Stimulated activated CD4-positive, alpha-beta T cell treated with anti-CD3 and anti-CD28 coated beads, Interleukin-12 subunit alpha, Interleukin-12 subunit beta, amount 100 ng/mL, for 48 hours (primary cell): ENCODE results near the gene SEC63.
"Not testable (repeated sequence)": the region's sequence is repeated elsewhere in the genome, so short reads cannot be mapped to it uniquely, and the experiment has no call there.

ENCODE experiments used
- DNase-seq, 3 donors: peaks; one replicate each; pipeline ENCODE4 v3.0.0-alpha.2; 2020; ENCODE audit warnings: low read depth in 2 of 3, low spot score in 1 of 3

SEC63 gene, protein sequence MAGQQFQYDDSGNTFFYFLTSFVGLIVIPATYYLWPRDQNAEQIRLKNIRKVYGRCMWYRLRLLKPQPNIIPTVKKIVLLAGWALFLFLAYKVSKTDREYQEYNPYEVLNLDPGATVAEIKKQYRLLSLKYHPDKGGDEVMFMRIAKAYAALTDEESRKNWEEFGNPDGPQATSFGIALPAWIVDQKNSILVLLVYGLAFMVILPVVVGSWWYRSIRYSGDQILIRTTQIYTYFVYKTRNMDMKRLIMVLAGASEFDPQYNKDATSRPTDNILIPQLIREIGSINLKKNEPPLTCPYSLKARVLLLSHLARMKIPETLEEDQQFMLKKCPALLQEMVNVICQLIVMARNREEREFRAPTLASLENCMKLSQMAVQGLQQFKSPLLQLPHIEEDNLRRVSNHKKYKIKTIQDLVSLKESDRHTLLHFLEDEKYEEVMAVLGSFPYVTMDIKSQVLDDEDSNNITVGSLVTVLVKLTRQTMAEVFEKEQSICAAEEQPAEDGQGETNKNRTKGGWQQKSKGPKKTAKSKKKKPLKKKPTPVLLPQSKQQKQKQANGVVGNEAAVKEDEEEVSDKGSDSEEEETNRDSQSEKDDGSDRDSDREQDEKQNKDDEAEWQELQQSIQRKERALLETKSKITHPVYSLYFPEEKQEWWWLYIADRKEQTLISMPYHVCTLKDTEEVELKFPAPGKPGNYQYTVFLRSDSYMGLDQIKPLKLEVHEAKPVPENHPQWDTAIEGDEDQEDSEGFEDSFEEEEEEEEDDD

DNA sequence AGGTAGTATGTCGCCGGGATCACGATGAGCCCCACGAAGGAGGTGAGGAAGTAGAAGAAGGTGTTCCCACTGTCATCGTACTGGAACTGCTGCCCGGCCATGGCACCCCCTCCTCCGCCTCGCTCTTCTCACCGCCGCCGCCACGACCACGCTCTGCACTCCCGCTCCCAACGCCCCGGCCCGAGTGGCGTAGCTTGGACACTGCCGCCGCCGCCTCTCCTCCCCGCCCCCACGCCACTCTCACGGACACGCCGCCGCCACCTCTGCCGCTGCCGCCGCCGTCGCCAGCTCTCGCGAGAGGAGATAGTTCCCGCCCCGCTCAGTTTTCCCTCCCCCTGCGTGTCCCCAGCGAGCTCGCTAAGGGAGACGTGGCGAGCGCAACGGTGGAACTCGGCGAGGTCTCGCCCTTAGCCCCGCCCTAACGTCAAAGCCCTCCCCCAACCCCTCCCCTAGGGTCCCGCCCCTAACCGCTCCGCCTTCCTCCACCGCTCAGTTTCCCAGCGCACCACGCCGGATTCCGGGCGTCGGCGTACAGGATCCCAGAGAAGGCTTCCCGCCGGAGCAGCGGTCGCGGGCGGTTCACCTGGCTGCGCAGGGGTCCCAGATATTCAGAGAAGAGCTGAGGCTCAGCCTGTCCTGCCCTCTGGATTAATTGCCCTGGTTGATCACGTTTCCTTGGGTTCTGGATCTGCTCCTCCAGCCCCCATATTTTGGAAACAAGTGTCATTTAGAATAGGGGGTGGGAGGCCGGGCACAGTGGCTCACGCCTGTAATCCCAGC is at the start of gene SEC63:
SEC63 (minus strand) TSS at position 300 of the 780 bp plus-strand sequence; CDS start at position 101, 199 bp downstream.
- peak; percentile 96 to 98 (median 97) for DNase-seq

DNA sequence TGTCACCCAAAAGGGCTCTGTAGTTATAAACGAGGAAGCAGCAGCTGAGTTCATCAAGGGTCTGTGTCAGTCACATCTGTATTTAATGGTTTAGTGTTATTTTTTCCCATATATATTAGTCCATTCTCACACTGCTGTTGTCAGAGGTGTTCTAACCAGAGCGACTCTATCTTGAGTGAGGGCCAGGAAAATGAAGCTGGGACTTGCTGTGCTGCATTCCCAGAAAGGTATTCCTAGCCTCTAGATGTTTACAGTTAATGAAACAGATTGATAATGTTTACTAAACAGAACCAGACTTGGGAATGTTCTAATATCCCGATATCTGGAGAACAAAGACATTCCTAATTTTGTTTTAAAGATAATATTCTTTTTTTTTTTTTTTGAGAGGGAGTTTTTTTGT is 48.0 kb upstream of the SEC63 start:
- no peak for DNase-seq

DNA sequence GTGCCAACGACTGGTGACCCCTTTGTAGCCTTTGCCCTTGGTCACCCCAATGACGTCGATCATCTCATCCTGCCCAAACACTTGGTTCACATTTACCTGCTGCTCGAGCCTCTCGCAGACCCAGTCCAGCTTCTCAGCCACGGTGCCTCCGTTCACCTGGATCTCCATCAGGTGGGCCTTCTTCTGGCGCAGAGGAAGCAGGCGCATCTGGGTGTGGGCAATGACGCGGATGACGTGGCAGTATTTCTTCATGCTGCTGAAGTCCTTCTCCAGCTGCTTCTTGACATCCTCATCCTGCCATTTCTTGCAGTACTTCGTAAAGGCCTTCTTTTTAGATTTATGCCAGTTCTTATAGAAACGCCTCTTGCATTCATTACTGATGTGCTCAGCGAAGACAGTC is 46.9 kb upstream of the SEC63 start:
- DNase-seq: no peak

DNA sequence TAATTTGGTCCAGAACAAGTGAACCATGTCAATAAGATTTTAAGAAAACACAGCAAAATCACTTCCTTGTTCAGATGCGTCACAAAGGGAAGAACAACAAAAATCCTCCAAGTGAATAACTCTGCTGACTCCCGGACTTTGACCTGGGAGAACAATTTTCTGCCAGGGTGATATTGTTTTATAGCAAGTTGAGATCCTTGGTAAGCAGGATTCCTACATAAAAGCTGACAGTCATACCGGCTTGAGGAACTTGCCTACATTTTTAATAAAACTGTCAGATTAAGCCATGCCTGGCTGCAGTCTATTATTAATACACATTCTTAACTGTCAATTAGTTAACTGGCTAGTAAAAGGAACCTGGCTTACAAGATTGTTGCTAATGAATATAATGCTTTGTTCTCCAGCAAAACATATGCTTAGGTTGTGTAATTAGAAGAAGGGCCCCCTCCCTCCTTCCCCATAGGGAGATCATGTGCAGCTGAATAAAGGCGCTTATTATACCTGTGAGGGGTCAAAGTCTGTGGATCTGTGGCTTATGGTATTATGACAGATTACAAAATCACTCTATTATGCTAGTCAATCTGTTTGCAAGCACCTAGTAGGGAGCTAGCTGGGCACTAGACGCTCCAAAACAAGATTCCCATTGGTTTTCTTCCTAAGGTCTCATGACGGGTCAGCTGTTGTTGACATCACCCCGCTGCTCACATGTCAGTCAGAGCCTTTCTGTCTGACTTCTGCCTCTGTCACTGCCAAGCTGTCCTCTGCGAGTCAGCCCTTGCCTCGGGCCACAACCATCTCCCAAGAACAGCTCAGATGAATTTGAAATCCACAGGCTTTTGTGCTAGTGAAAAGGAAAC is 44.6 kb upstream of the SEC63 start:
- no peak for DNase-seq

DNA sequence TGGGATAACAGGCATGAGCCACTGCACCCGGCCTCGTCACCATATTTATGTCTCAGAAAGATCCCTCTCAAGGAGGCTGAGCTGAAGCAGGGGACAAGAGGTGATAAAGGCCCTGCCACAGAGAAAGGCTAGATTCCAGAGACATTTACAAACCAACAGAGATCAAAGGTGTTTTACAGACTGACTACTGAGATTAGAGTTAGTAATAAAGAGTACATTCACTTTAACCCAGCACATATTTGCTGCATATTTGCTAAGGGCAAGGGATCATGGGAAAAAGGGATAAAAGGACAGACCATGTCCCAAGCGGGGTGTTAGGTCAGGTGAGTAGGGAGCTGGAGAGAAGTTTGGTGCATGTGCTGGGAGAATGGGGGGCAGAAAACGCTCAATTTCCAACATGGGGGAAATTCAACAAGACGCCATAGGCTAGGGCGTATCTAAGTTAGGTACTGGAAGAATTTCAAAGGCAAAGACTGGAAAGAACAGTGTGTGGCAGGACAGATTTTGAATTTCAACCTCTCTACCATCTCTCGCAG is 43.8 kb upstream of the SEC63 start:
- no peak for DNase-seq

DNA sequence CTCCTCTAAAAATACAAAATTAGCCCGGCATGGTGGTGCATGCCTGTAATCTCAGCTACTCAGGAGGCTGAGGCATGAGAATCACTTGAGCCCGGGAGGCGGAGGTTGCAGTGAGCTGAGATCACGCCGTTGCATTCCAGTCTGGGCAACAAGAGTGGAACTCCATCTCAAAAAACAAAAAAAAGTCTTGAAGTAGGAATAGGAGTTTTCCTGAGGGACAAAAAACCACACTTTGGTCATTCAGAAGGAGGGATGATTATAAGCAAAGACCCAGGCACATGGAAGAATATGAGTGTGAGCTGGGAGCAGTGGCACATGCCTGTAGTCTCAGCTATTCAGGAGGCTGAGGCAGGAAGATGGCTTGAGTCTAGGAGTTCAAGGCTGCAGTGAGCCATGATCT is 42.3 kb upstream of the SEC63 start:
- not testable (repeated sequence) for DNase-seq

DNA sequence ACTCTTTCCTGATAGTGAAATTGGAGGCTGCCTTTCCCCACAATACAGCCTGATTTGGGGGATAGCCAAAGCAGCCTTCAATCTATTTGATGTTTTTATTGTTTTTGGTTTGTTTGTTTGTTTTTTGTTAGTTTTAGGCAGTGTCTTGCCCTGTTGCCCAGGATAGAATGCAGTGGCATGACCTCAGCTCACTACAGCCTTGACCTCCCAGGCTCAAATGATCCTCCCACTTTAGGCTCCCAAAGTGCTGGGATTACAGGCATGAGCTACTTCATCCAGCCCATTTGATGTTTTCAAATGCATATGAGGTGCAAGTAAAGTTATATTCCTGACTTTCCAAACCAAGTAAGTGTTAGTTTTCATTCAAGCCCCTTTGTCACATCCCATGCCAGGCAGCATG is 41.3 kb upstream of the SEC63 start:
- no peak for DNase-seq

DNA sequence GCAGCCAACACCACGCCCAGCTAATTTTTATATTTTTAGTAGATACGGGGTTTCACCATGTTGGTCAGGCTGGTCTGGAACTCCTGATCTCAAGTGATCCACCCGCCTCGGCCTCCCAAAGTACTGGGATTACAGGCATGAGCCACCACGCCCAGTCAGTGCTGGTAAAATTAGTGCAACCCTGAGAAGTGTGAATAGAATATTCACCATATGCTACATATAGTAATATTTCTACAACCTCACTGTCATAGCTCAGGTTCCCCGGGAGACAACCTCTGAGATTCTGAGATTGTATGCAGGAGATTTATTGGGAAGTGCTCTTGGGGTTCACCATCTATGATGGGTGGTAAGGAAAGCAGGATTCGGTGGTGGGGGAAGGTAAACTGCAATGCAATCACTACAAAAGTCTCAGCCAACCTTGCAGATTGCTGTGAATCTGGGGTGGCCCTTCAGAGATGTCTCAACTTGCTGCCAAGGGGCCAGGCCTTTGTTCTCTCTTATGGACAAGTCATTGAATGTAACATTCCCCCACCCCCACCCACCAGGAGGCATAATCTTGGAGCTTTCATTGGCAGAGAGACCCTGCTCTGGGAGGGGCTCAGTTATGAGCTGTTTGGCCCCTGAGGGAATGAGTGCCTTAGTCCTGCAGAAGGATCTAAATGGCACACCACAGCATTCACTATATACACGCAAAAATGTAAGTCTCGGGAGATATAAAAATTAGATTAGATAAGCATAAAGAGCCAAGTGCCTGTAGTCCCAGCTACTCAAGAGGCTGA is 34.0 kb upstream of the SEC63 start:
- no peak for DNase-seq

DNA sequence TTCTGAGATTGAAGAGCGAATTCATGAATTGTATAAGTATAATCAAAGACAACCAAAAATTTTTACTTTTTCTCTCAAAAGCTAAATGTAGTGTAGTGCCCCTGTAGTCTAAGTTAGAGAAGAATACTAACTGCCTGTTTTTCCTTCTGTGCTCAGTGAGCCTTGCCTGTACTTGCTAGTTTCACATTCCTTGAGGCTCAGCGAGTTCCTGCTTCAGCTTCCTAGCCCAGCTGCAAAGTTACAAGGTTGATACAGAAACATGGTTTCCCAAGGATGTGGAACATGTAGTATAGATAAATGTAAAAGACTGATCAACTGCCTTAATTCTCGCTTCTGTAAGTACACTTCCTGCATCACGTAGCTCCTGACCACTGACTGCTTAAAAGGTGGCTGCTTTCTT is 33.1 kb upstream of the SEC63 start:
- DNase-seq: no peak

DNA sequence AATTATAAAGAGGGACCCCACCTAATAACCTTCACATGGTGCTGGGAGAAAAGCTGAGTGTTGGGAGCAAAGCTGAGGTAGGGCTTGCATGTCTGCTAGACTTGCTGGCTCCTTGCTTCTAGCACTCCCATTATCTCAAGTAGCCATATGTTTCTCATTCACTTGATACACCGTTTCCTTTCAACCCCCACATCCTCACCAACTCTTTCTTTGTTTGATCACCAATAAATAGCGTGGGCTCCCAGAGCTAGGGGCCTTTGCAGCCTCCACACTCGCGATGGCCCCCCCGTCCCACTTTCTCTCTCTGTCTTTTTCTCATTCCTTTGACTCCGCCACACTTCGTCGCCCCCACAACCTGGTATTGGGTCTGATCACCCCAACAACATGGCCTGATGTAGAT is 32.6 kb upstream of the SEC63 start:
- DNase-seq: not testable (repeated sequence)

DNA sequence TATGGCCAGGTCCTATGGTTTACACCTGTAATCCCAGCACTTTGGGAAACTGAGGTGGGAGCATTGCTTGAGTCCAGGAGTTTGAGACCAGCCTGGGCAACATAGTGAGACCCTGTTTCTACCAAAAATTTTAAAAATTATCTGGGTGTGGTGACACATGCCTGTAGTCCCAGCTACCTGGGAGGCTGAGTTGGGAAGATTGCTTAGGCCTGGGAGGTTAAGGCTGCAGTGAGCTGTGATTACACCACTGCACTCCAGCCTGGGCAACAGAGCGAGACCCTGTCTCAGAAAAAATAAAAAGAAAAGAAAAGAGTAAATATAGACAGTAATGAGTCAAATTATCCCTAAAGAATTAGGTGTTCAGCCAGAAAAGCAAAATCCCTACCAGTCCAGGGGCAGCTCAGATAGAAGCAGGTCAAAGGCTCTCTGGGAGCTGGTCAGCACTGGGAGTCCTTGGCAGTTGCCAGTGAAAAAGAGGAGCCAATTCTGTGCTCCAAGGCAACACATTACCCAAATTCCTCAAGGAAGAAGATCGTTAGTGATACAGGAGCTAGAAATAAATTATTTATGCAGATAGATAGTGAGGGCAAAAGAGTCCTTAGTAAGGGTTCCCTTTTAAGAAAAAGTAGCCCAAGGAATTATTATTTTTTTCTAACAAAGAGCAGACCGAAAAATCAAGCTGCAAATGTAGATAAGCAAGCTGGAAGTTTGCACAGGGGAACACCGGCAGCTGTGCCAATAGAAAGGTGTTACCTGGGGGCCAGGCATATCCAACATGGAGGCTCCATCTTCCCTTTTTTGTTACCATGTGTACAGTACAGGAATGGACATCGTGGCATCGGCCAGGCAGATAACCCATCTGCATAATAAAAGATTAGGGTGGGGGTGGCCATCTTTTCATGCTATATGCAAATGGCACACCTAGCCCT is 31.4 kb upstream of the SEC63 start:
- no peak for DNase-seq

DNA sequence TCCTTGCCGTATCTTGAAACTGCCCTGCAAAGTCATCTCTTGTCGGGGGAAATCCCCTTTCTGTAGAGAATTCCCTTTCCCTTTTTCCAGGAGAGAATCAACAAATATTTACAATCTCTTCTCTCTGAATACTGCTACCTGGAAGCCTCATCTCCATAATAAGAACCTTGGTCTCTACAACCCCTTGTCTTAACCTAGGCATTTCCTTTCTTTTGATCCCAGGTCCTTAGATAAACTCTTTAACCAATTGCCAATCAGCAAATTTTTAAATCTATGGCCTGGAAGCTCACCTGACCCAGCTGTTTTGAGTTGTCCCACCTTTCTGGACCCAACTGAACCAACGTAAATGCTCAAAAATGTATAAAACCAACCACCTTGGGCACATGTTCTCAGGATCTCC is 30.6 kb upstream of the SEC63 start:
- DNase-seq: no peak

DNA sequence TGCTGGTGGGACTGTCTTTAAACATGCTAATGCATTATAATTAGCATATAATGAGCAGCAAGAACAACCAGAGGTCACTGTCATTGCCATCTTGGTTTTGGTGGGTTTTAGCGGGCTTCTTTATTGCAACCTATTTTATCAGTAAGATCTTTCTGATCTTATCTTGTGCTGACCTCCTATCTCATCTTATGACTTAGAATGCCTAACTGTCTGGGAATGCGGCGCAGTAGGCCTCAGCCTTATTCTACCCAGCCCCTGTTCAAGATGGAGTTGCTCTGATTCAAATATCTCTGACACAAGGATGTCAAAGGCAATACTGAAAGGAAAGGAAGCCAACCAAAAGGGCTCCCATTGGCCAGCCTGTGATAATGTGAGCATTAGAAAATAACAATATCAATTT is 29.8 kb upstream of the SEC63 start:
- DNase-seq: no peak

DNA sequence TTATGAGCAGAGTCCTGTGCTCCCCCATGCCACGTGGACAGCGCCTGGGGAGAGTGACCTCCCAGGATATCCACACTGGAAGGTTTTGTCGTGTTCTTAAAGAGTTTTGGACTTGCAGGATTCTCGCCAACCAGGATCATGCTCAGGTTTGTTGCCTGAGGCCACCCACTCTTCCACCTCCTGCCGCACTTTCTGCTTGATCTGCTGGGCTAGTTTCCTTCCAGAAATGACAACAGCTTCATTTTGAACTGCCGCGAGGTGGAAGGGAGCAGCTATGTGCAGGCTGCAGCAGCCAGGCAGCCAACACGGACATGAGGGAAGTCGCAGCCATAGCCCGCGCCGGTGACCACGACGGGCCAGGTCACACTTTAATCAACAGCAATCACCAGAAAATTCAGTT is 27.7 kb upstream of the SEC63 start:
- DNase-seq: no peak

DNA sequence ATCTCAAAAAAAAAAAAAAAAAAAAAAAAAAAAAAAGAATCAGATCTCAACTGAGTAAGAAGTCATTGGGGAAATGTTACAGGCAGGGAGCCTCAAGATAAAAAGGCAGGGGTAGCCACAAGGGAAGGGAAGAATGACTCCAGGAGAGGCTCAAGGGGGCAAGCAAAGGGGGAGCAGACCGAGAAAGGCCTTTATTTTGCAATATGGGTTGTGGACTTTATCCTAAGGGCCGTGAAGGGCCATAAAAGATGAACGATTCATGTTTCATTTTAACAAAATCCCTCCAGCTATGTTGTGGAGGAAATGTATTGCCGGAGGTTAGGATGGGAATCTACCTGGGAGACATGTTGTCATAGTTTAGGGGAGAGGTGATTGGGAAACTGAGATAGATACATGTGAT is 25.8 kb upstream of the SEC63 start:
- no peak for DNase-seq

DNA sequence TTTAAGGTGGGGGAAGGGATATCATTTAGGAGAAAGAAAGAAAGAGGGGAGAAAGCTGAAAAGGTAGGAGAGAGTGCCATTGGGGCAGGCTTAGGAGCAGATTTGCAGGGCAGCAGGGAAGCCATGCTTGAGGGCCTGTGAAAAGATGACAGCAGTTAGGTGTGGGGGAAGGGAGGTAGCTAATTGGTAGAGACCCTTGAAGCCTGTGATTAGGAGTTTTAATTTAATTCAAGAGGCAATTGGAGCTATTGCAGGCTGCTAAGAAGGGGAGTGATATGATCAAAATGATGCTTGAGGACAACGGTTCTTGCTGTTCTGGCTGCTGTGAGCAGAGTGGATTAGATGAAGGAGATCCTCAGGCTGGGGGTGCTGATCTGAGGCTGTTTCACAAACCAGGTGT is 24.5 kb upstream of the SEC63 start:
- DNase-seq: no peak

DNA sequence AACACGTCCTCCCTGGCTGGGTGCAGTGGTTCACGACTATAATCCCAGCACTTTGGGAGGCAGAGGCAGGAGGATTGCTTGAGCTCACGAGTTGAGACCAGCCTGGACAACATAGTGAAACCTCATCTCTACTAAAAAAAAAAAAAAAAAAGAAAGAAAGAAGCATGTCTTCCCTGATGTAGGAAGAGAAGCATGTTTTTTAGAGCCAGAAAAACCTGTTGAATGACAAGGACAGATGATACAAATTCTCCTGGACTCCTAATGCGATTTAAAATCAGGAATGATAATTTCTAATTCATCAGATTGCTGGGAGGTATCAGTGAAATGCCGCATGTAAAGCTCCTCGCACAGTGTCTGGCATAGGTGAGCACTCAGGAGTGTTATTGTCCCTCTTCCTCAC is 23.7 kb upstream of the SEC63 start:
- DNase-seq: no peak

DNA sequence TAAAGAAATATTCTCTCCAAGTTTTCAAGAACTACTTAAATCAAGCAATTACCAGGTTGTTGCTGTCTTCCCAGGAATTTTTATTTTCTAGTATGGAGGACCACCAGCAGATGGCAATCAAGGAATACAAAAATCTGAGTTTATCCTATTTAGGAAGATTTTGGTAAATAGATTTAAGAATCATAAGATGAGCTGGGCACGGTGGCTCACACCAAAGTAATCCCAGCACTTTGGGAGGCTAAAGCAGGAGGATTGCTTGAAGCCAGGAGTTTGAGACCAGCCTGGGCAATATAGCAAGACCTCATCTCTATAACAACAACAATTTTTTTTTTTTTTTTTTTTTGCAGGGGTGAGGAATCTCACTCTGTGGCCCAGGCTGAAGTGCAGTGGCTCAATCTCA is 19.3 kb upstream of the SEC63 start:
- DNase-seq: no peak
